Activated naive CD4-positive, alpha-beta T cell treated with anti-CD3 and anti-CD28 coated beads, Interleukin-2, amount 10 ng/mL, durations not matched to agents 7 days and 5 days (primary cell): ENCODE measurements around the gene PDS5B.

Experiments
- CTCF ChIA-PET: fragments of 350-600 bp; sonication (Branson Sonifier 250); formaldehyde crosslinking; loops from one replicate; lab custom pipeline; 2021; ENCODE audit warnings: antibody characterized with exemption; lab: Charles Lee
- DNase-seq: peaks from one replicate; pipeline ENCODE4 v3.0.0-alpha.2; 2020
- H3K27ac Mint-ChIP-seq: one replicate; pipeline ENCODE4 v1.8.0; 2021; ENCODE audit warnings: mild to moderate bottlenecking, moderate library complexity, mixed read lengths
- H3K27me3 Mint-ChIP-seq: one replicate; pipeline ENCODE4 v1.8.0; 2021; ENCODE audit warnings: mild to moderate bottlenecking, mixed read lengths
- H3K36me3 Mint-ChIP-seq: one replicate; pipeline ENCODE4 v1.8.0; 2021; ENCODE audit warnings: mixed read lengths
- H3K4me1 Mint-ChIP-seq: one replicate; pipeline ENCODE4 v1.8.0; 2021; ENCODE audit warnings: mixed read lengths
- H3K4me3 Mint-ChIP-seq: one replicate; pipeline ENCODE4 v1.8.0; 2021; ENCODE audit warnings: mild to moderate bottlenecking, moderate library complexity, mixed read lengths
- H3K9me3 Mint-ChIP-seq: one replicate; pipeline ENCODE4 v1.8.0; 2021; ENCODE audit warnings: mixed read lengths

The PDS5B gene

DNA sequence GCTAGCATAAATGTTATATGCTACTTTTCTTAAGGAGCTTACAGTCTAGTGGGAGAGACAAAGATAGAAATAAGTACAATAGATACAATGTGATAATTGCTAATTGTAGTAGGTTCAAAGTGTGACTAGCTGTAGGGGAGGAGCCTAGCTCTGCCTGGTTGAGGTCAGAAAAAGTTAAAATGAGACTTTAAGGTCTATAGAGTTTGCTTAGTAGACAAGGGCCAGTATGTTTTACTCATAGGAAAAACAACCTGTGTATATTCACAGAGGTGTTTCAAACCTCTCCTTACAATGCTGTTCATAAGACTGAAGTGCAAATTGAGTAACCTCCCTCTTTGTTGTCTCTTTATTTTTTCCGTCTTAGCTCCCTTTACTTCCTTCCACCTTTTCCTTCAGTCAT, 56.1 kb downstream of the PDS5B start:
- CTCF ChIA-PET, result interaction anchor here (0.5 to 2.8 kb wide), 6 partner anchors 9 to 372 kb away, joined by 3 to 30 read pairs (median 4); partner anchors contain the start of gene PDS5B
- Mint-ChIP-seq H3K9me3 (no peaks in the 10 kb centered on the region), H3K4me1 (peaks cover 39% of the 10 kb centered on the region), H3K36me3 (no peaks in the 10 kb centered on the region), H3K27ac (no peak overlapping the region), H3K27me3 (no peaks in the 10 kb centered on the region), H3K4me3 (no peak overlapping the region)
- DNase-seq, result no peak

DNA sequence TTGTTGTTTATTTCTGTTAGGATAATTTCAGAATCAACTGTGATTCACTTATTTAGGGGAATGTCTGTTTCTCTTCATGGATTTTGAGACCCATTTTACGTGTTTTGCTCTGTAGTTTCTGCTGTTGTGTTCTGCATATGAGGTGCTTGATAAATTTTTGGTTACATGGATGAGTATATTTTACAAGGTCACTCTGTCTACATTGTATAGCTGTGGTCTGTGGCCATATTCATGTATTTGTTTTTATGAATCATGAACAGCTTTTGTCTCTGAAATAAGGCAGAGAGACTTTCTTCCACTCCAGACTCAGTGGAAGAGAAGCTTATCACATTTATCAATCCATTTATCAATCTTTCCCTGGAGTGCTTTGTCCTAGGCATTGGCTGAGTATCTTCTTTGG, 56.6 kb downstream of the PDS5B start:
- CTCF ChIA-PET, result interaction anchor here (0.5 to 2.8 kb wide), 7 partner anchors 8 to 371 kb away, joined by 3 to 30 read pairs (median 3); partner anchors contain the start of gene PDS5B
- peaks cover 42% of the 10 kb centered on the region for H3K4me1 Mint-ChIP-seq
- no peak overlapping the region for H3K27ac Mint-ChIP-seq
- no peaks in the 10 kb centered on the region for H3K36me3 Mint-ChIP-seq
- no peaks in the 10 kb centered on the region for H3K27me3 Mint-ChIP-seq
- DNase-seq, result no peak
- no peak overlapping the region for H3K4me3 Mint-ChIP-seq
- H3K9me3 Mint-ChIP-seq, result no peaks in the 10 kb centered on the region

DNA sequence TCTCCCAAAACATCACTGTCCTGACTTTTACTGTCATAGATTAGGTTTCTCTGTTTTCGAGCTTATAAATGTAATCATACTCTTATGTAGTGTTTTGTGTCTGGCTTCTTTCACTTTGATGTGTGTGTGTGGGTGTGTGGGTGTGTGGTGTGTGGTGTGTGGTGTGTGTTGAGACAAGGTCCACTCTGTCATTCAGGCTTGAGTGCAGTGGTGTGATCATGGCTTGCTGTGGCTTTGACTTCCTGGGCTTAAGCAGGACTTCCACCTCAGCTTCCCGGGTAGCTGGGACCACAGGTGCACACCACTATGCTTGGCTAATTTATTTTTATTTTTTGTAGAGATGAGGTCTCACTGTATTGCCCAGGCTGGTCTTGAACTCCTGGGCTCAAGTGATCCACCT, 59.6 kb downstream of the PDS5B start:
- Mint-ChIP-seq H3K27ac (no peak overlapping the region), H3K4me1 (peaks cover 54% of the 10 kb centered on the region), H3K27me3 (no peaks in the 10 kb centered on the region), H3K36me3 (peaks cover 7% of the 10 kb centered on the region), H3K4me3 (no peak overlapping the region), H3K9me3 (no peaks in the 10 kb centered on the region)
- no peak for DNase-seq
- CTCF ChIA-PET, result interaction anchor here (0.6 to 1.1 kb wide), 5 partner anchors 9 to 374 kb away, joined by 3 to 5 read pairs (median 3); no protein-coding TSS in a partner anchor

DNA sequence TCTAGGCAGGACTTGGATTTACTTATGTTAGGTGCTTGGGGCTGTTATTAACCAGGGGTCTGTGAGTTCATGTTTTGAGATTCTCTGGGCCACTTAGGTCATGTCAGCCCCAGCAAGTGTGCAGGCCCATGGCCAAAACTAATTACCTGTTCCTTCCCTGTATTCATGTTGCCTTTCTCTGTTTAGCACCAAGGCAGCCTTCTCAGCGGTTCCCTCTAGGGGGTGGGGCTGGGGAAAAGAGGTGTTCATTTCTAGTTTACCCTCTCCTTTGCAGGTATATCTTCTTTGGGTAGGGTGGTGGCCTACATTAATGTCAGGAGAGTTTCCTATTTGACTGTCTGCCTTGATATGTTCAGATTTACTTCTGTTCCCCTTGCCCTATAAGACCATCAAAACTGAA, 61.7 kb downstream of the PDS5B start:
- Mint-ChIP-seq H3K27ac (no peak overlapping the region), H3K36me3 (peaks cover 15% of the 10 kb centered on the region), H3K27me3 (no peaks in the 10 kb centered on the region), H3K4me3 (no peak overlapping the region), H3K4me1 (peaks cover 43% of the 10 kb centered on the region), H3K9me3 (no peaks in the 10 kb centered on the region)
- CTCF ChIA-PET, result no interaction called here
- DNase-seq, result no peak

DNA sequence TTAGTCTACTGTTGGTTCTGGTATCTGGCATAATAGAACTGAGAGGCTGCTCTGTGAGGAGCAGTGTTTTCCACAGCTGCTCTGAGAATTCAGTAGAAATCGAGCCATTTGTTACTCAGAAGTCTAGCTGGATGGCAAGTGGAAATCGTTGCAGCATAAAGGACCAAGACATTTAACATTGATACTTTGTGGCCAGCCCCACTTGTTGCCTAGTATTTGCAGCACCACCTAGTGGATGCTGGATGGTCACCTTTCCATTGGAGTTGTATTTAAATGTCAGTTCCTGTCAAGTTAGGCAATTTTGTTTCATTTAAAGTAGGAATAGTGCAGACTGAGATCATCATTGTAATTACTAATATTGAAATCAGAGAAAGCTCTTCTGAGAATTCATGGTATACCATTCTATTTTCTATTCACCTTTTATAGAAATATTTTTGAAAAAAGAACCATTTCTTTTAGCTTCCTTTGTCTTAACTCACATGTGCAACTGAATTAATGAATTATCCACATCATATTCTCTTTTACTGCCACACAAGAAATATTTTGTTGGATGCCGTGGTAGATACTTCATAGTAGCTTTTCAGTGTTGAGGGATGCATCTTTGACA, 64.6 kb downstream of the PDS5B start:
- peaks cover 27% of the 10 kb centered on the region for H3K4me1 Mint-ChIP-seq
- CTCF ChIA-PET, result interaction anchor here (0.6 to 3.8 kb wide), 21 partner anchors 9 to 1233 kb away, joined by 3 to 30 read pairs (median 4); partner anchors contain the start of gene PDS5B
- no peak overlapping the region for H3K27ac Mint-ChIP-seq
- DNase-seq, result peak; percentile 69
- H3K9me3 Mint-ChIP-seq, result peaks cover 10% of the 10 kb centered on the region
- H3K27me3 Mint-ChIP-seq, result no peaks in the 10 kb centered on the region
- no peak overlapping the region for H3K4me3 Mint-ChIP-seq
- peaks cover 36% of the 10 kb centered on the region for H3K36me3 Mint-ChIP-seq

DNA sequence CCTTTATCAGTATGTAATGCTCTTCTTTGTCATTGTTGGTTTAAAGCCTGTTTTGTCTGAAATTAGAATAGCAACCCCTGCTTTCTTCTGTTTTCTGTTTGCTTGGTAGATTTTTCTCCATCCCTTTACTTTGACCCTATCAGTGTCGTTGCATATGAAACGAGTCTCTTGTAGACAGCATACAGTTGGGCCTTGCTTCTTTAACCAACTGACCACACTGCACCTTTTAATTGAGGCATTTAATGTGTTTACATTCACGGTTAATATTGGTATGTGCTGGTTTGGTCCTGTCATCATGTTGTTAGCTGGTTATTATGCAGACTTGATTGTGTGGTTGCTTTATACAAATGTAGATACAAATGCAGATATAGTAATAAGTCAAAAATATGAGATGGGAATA, 71.1 kb downstream of the PDS5B start:
- Mint-ChIP-seq H3K27ac (no peak overlapping the region), H3K9me3 (peaks cover 22% of the 10 kb centered on the region), H3K27me3 (no peaks in the 10 kb centered on the region), H3K36me3 (peaks cover 55% of the 10 kb centered on the region), H3K4me3 (no peak overlapping the region), H3K4me1 (peaks cover 4% of the 10 kb centered on the region)
- CTCF ChIA-PET, result no interaction called here
- no peak for DNase-seq

DNA sequence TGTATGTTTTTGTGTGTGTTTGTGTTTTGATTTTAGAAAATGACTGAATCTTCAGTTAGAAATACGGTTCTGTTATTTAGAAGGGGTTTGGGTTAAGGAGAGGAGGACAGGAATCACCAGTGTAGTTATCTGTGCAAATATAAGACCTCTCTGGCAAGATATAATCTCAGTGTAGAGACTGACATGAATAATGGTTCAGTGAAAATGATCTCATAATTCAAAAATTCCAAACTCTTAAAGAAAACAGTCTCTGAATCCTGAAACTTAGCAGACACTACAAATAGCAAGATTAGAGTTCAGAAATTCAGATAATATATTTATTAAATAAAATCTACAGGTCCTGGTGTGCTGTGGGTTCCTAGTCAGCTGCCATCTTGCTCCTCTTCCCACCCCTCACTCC, 73.5 kb downstream of the PDS5B start:
- H3K27me3 Mint-ChIP-seq, result no peaks in the 10 kb centered on the region
- H3K4me3 Mint-ChIP-seq, result no peak overlapping the region
- H3K27ac Mint-ChIP-seq, result no peak overlapping the region
- H3K9me3 Mint-ChIP-seq, result peaks cover 19% of the 10 kb centered on the region
- DNase-seq, result no peak
- CTCF ChIA-PET, result interaction anchor here (2.3 to 3.5 kb wide), 2 partner anchors 8 to 10 kb away, joined by 11 to 21 read pairs; no protein-coding TSS in a partner anchor
- peaks cover 41% of the 10 kb centered on the region for H3K36me3 Mint-ChIP-seq
- H3K4me1 Mint-ChIP-seq, result peaks cover 4% of the 10 kb centered on the region

DNA sequence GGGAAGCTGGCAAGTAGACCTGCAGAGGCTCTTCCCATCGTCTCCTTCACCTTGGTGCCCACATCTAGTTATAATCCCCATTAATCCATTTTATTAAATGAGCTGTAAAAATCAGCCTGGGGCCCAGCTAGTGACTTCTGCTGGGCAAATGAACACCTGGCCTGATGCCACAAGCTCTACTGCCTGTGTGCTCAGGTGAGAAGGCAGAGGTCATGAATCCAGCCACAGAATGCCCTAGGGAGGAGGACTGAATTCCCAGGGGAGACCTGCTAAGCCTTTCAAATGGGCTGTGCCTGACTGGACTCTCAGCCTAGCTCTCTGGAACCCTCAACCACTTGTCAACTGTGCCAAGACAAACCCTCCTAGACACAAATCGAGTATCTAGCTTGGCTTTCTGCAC, 74.0 kb downstream of the PDS5B start:
- peaks cover 16% of the 10 kb centered on the region for H3K9me3 Mint-ChIP-seq
- no peaks in the 10 kb centered on the region for H3K27me3 Mint-ChIP-seq
- H3K27ac Mint-ChIP-seq, result no peak overlapping the region
- H3K4me1 Mint-ChIP-seq, result peaks cover 4% of the 10 kb centered on the region
- peaks cover 39% of the 10 kb centered on the region for H3K36me3 Mint-ChIP-seq
- CTCF ChIA-PET, result interaction anchor here (0.6 to 3.5 kb wide), 6 partner anchors 9 to 271 kb away, joined by 3 to 21 read pairs (median 3); no protein-coding TSS in a partner anchor
- H3K4me3 Mint-ChIP-seq, result no peak overlapping the region
- DNase-seq, result no peak

DNA sequence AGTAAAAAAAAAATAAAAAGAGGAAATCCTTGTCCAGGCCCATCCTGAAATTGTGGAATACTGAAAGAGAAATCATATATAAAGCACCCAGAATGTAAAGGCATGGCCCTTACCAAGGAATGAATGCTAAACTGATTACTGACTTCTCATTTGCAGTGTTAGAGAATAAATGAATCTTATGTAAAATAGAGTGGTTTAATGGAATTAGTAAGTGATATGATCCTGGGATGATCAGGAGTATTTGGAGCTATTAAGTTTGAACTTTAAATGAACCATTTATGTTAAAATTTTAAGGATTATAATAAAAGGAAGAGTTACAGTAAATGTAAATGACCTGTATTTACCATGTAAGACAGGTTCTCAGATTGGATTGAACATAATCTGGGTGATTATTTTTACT, 75.4 kb downstream of the PDS5B start:
- Mint-ChIP-seq H3K4me1 (peaks cover 4% of the 10 kb centered on the region), H3K4me3 (no peak overlapping the region), H3K36me3 (peaks cover 28% of the 10 kb centered on the region), H3K27me3 (no peaks in the 10 kb centered on the region), H3K27ac (no peak overlapping the region), H3K9me3 (peaks cover 8% of the 10 kb centered on the region)
- no peak for DNase-seq
- CTCF ChIA-PET, result interaction anchor here (2.3 to 3.5 kb wide), 2 partner anchors 8 to 10 kb away, joined by 11 to 21 read pairs; no protein-coding TSS in a partner anchor

DNA sequence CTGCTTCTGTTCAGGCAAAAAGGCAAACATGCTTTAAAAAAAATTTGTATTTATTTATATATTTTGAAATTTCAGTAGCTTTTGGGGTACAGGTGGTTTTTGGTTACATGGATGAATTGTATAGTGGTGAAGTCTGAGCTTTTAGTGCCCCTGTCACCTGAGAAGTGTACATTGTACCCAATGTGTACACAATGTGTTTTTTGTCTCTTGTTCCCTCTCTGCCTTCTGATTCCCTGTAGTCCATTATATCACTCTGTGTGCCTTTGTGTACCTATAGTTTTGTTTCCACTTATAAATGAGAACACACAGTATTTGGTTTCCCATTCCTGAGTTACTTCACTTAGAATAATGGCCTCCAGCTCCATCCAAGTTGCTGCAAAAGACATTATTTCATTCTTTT, 77.4 kb downstream of the PDS5B start:
- Mint-ChIP-seq H3K27ac (no peak overlapping the region), H3K9me3 (no peaks in the 10 kb centered on the region), H3K4me1 (peaks cover 4% of the 10 kb centered on the region), H3K4me3 (no peak overlapping the region), H3K36me3 (peaks cover 23% of the 10 kb centered on the region), H3K27me3 (no peaks in the 10 kb centered on the region)
- CTCF ChIA-PET, result no interaction called here
- no peak for DNase-seq

DNA sequence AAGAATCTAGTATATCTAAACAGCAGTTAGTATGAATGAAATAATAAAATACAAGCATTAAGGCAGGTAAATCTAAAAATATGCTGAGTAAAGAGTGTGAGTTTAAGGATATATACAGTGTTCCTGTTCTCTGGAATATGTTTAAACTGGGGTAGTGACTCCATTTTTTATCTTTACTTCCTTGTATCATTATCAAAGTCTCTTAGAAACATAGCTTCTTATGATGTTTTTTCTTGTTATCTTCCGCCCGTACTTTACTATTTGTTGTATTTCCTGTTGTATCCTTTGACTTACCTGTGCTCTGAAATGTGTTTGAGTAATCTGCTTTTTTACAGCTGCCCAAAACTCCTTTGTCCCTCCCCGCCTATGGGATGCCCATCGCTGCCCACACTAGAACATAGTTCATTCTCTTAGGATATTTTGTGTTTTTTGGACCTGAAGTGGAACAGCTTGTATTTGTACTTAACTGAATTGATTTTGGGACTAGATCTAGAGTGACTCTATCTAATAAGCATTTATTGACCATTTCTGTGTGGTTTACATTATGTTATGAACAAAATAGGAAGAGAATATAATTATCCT, 80.8 kb downstream of the PDS5B start:
- Mint-ChIP-seq H3K27ac (no peak overlapping the region), H3K27me3 (no peaks in the 10 kb centered on the region), H3K36me3 (peaks cover 19% of the 10 kb centered on the region)

DNA sequence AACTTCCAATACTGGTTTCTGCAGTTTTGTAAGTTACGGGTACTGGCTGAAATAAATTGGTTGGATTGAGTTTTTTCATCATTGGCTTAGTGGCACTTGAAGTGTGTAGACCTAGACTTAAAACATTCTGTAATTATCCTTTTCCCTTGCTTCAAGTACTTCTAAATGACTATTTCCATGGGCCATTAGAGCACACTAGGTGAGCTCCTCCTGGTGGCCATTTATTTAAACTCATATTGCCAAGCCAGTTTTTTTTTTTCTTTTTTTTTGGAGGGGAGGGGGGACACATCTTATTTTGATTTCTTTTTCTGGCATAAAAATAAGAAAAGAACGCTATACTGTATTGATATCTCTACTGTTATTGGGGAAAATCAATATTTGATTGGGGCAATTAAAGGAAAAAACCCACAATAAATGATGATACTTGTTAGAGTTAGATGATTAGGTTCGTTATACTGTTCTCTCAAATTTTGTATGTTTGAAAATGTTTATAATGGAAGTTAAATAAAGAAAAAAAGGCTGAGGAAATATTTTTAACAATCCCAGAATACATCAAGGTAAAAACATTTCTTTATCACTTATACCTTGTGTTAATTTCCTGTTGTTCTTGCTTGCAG, 82.9 kb downstream of the PDS5B start:
- no peaks in the 10 kb centered on the region for H3K27me3 Mint-ChIP-seq
- CTCF ChIA-PET, result interaction anchor here (0.6 to 2.6 kb wide), 18 partner anchors 9 to 1488 kb away, joined by 3 to 12 read pairs (median 3); no protein-coding TSS in a partner anchor
- no peak for DNase-seq
- H3K4me1 Mint-ChIP-seq, result peaks cover 8% of the 10 kb centered on the region
- H3K4me3 Mint-ChIP-seq, result no peak overlapping the region
- H3K36me3 Mint-ChIP-seq, result peaks cover 28% of the 10 kb centered on the region
- no peak overlapping the region for H3K27ac Mint-ChIP-seq
- H3K9me3 Mint-ChIP-seq, result no peaks in the 10 kb centered on the region

More for the DNA sequence above, 80.8 kb downstream of the PDS5B start:
- Mint-ChIP-seq H3K4me3 (no peak overlapping the region), H3K4me1 (peaks cover 8% of the 10 kb centered on the region), H3K9me3 (no peaks in the 10 kb centered on the region)
- CTCF ChIA-PET, result interaction anchor here (1.0 to 1.5 kb wide), 2 partner anchors 16 to 79 kb away, joined by 4 to 6 read pairs; no protein-coding TSS in a partner anchor
- DNase-seq, result no peak

DNA sequence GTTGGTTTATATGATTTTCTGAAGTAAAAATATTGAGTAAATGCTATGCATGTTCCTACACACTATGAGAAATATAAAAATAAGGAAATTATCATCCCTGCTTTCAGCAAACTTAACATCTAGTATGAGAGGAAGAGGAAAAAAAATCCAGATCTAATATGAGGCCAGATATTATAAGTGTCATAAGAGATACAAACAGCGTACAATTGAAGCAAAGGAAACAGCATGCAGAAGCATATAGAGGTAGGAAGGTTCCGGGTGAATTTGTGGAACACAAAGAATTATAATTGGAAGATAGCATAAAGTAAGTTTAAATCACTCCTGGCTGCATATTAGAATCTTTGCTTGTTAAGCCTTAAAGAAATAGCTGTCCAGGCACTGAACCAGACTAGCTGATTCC, 88.3 kb downstream of the PDS5B start:
- CTCF ChIA-PET, result no interaction called here
- H3K27me3 Mint-ChIP-seq, result no peaks in the 10 kb centered on the region
- no peak overlapping the region for H3K4me3 Mint-ChIP-seq
- H3K27ac Mint-ChIP-seq, result no peak overlapping the region
- H3K9me3 Mint-ChIP-seq, result no peaks in the 10 kb centered on the region
- DNase-seq, result no peak
- no peaks in the 10 kb centered on the region for H3K4me1 Mint-ChIP-seq
- peaks cover 45% of the 10 kb centered on the region for H3K36me3 Mint-ChIP-seq

DNA sequence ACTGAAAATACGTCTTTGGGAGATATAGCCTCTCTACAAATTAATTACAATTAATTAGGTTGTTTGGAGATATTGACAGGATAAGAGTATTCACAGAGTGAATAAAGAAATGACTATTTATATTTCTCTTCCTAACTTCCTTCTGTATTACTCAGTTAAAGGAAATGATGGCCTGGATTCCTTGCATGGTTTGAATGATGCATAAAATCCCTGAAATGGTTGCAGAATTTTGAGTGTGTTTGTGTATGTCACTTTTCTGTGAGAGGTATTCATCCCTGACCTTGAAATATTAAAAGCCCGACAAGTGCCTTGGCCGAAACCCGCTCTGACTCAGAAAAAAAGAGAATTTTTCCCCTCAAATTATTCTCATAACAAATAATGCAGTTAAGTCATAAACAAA, 90.0 kb downstream of the PDS5B start:
- CTCF ChIA-PET, result no interaction called here
- H3K9me3 Mint-ChIP-seq, result no peaks in the 10 kb centered on the region
- H3K27me3 Mint-ChIP-seq, result no peaks in the 10 kb centered on the region
- no peak overlapping the region for H3K4me3 Mint-ChIP-seq
- H3K36me3 Mint-ChIP-seq, result peaks cover 59% of the 10 kb centered on the region
- DNase-seq, result no peak
- H3K4me1 Mint-ChIP-seq, result no peaks in the 10 kb centered on the region
- H3K27ac Mint-ChIP-seq, result no peak overlapping the region
